Measurements from ENCODE around the gene C2CD4C.
"Not testable (repeated sequence)": the region's sequence is repeated elsewhere in the genome, so short reads cannot be mapped to it uniquely, and the experiment has no call there.

C2CD4C gene

DNA sequence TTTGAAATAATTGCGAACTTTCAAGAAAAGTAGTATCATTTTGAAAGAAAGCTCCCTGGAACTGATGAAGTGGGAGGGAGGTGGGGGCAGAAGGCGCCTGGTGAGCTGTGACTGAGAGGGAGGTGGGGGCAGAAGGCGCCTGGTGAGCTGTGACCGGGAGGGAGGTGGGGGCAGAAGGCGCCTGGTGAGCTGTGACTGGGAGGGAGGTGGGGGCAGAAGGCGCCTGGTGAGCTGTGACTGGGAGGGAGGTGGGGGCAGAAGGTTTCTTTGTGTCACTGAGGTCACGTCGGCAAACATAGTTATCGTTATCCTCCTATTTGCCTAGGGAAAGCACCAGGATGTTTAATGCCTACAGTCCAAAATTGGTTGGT, 24.2 kb downstream of the C2CD4C start:
- no peak overlapping the region for H2AFZ ChIP-seq (ENCODE audit: low read depth, low read length)
- no peaks in the 10 kb centered on the region for H4K20me1 ChIP-seq (ENCODE audit: insufficient read depth, low read length)
- TF ChIP-seq, protein P1, sequence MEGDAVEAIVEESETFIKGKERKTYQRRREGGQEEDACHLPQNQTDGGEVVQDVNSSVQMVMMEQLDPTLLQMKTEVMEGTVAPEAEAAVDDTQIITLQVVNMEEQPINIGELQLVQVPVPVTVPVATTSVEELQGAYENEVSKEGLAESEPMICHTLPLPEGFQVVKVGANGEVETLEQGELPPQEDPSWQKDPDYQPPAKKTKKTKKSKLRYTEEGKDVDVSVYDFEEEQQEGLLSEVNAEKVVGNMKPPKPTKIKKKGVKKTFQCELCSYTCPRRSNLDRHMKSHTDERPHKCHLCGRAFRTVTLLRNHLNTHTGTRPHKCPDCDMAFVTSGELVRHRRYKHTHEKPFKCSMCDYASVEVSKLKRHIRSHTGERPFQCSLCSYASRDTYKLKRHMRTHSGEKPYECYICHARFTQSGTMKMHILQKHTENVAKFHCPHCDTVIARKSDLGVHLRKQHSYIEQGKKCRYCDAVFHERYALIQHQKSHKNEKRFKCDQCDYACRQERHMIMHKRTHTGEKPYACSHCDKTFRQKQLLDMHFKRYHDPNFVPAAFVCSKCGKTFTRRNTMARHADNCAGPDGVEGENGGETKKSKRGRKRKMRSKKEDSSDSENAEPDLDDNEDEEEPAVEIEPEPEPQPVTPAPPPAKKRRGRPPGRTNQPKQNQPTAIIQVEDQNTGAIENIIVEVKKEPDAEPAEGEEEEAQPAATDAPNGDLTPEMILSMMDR (IDR thresholded peaks at IDR 0.05; ENCODE audit: borderline replicate concordance, extremely low read depth, low read length, poor library complexity, severe bottlenecking) = no peak
- TF ChIP-seq EZH2 (IDR thresholded peaks at IDR 0.05; ENCODE audit: borderline replicate concordance, low read depth, low read length, severe bottlenecking) = no peak
- ATAC-seq (ENCODE audit: insufficient read depth, low read depth) (no peak), DNase-seq (no peak)
- H3K9ac ChIP-seq (ENCODE audit: low read depth, low read length) = no peak overlapping the region
- no peak overlapping the region for H3K4me2 ChIP-seq (ENCODE audit: insufficient read depth, low read length)
- no peaks in the 10 kb centered on the region for H3K27me3 ChIP-seq (ENCODE audit: insufficient read depth, low read length, poor library complexity)
- no peaks in the 10 kb centered on the region for H3K36me3 ChIP-seq (ENCODE audit: insufficient read depth, low read length)
- H3K79me2 ChIP-seq (ENCODE audit: insufficient read depth, low read length) = no peaks in the 10 kb centered on the region
- H3K27ac ChIP-seq (ENCODE audit: low read length) = no peak overlapping the region
- peaks cover 11% of the 10 kb centered on the region for H3K4me1 ChIP-seq (ENCODE audit: insufficient read depth, low read length)
- H3K9me3 ChIP-seq (ENCODE audit: insufficient read depth, low read length, severe bottlenecking) = no peaks in the 10 kb centered on the region
- no peak overlapping the region for H3K4me3 ChIP-seq (ENCODE audit: low read depth in 1 of 2, low read length in 2 of 2)

DNA sequence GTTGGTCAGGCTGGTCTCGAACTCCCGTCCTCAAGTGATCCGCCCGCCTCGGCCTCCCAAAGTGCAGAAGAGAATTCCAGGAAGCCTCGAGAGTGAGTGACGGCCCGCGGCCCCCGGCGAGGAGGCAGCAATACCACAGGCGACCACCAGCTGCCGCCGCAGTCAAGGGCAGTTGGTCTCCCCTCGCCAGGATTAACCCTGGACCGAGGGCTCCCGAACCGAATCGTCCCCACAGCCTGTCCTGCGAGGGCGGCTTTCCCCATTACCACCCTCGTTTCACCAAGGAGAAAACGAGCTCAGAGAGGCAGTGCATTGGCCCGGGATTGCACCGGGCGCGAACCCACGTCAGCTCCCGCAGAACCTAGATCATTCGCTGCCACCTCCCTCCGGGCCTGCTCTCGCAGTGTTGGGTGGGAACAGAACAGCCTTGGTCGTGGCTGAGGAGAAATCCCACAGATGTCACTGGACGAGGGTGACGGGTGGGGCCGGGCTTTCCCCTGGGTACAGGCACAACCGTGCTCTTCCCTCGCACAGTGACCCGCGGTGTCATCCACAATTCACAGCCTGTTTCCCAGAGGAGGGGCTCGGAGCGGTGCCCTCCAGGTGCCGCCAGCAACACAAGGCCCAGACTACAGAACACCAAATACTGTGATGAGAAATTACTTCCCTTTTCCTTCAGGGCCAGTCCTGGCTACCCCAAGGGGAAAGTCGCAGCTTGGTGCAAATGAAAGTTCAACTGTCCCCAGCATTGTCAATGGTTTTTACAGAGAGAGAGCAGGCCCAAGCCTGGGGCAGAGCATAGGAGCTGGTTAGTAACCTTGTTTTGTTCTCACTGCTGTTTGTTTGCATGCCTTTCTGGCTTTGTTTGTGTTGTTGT, 24.8 kb downstream of the C2CD4C start:
- ATAC-seq (ENCODE audit: insufficient read depth, low read depth) (no peak), DNase-seq (no peak)
- no peaks in the 10 kb centered on the region for H3K9me3 ChIP-seq (ENCODE audit: insufficient read depth, low read length, severe bottlenecking)
- no peak overlapping the region for H3K9ac ChIP-seq (ENCODE audit: low read depth, low read length)
- H4K20me1 ChIP-seq (ENCODE audit: insufficient read depth, low read length) = no peaks in the 10 kb centered on the region
- H3K36me3 ChIP-seq (ENCODE audit: insufficient read depth, low read length) = no peaks in the 10 kb centered on the region
- H3K4me3 ChIP-seq (ENCODE audit: low read depth in 1 of 2, low read length in 2 of 2) = no peak overlapping the region
- no peaks in the 10 kb centered on the region for H3K27me3 ChIP-seq (ENCODE audit: insufficient read depth, low read length, poor library complexity)
- no peak overlapping the region for H2AFZ ChIP-seq (ENCODE audit: low read depth, low read length)
- no peak overlapping the region for H3K4me2 ChIP-seq (ENCODE audit: insufficient read depth, low read length)
- no peak overlapping the region for H3K27ac ChIP-seq (ENCODE audit: low read length)
- no peaks in the 10 kb centered on the region for H3K79me2 ChIP-seq (ENCODE audit: insufficient read depth, low read length)
- H3K4me1 ChIP-seq (ENCODE audit: insufficient read depth, low read length) = peaks cover 11% of the 10 kb centered on the region
- TF ChIP-seq, protein P1 (IDR thresholded peaks at IDR 0.05; ENCODE audit: borderline replicate concordance, extremely low read depth, low read length, poor library complexity, severe bottlenecking) = peak; percentile 48
- TF ChIP-seq EZH2 (IDR thresholded peaks at IDR 0.05; ENCODE audit: borderline replicate concordance, low read depth, low read length, severe bottlenecking) = no peak

DNA sequence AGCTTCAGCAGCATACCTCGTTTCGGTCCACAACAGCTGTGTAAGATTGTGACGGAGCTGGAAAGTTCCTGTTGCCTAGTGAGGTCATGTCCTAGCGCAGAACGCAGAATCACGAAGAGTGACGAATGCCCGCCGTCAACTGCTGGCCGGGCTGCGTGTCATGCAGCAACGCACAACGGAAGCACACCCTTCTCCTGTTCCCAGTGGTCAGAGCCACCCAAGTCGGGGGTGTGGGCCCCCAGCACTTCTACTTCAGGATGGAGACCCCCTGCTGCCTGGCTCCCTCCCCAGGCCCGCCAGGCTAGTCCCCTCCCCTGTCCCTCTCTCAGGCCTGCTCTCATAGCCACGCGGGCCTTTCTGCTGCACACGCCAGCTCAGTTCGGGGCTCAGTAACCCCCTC, 25.9 kb downstream of the C2CD4C start:
- Histone ChIP-seq H3K27me3 (ENCODE audit: insufficient read depth, low read length, poor library complexity) (no peaks in the 10 kb centered on the region), H3K27ac (ENCODE audit: low read length) (peak overlapping the region; percentile 63), H3K4me2 (ENCODE audit: insufficient read depth, low read length) (no peak overlapping the region), H3K4me1 (ENCODE audit: insufficient read depth, low read length) (peaks cover 11% of the 10 kb centered on the region), H3K4me3 (ENCODE audit: low read depth in 1 of 2, low read length in 2 of 2) (no peak overlapping the region), H2AFZ (ENCODE audit: low read depth, low read length) (0 out of 2 replicates have a peak overlapping the region, but pooled peaks have one; percentile 37), H3K9ac (ENCODE audit: low read depth, low read length) (no peak overlapping the region), H3K9me3 (ENCODE audit: insufficient read depth, low read length, severe bottlenecking) (no peaks in the 10 kb centered on the region), H3K79me2 (ENCODE audit: insufficient read depth, low read length) (no peaks in the 10 kb centered on the region), H3K36me3 (ENCODE audit: insufficient read depth, low read length) (no peaks in the 10 kb centered on the region), H4K20me1 (ENCODE audit: insufficient read depth, low read length) (no peaks in the 10 kb centered on the region)
- no peak for TF ChIP-seq EZH2 (IDR thresholded peaks at IDR 0.05; ENCODE audit: borderline replicate concordance, low read depth, low read length, severe bottlenecking)
- TF ChIP-seq, protein P1 (IDR thresholded peaks at IDR 0.05; ENCODE audit: borderline replicate concordance, extremely low read depth, low read length, poor library complexity, severe bottlenecking) = no peak
- ATAC-seq (ENCODE audit: insufficient read depth, low read depth) = no peak
- DNase-seq = no peak

DNA sequence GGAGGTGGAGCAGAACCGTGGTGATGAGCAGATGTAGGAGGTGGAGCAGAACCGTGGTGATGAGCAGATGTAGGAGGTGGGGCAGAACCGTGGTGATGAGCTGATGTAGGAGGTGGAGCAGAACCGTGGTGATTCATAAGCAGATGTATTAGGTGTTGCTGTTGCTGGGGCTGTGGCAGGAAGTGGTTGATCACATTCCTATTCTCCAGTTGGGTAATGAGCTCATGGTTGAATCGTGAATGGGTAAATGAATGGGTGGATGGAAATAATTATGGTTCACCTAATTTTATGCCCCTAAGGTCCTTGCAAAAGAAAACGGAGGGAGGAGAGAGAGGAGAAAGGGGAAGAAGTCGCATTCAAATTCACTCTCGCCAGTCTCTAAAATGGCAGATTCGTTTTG, 26.4 kb downstream of the C2CD4C start:
- H3K4me2 ChIP-seq (ENCODE audit: insufficient read depth, low read length); H3K9me3 ChIP-seq (ENCODE audit: insufficient read depth, low read length, severe bottlenecking); H3K4me3 ChIP-seq (ENCODE audit: low read depth in 1 of 2, low read length in 2 of 2); H3K79me2 ChIP-seq (ENCODE audit: insufficient read depth, low read length); H4K20me1 ChIP-seq (ENCODE audit: insufficient read depth, low read length); H3K9ac ChIP-seq (ENCODE audit: low read depth, low read length); H3K27me3 ChIP-seq (ENCODE audit: insufficient read depth, low read length, poor library complexity); H3K36me3 ChIP-seq (ENCODE audit: insufficient read depth, low read length): not testable (repeated sequence)
- H3K4me1 ChIP-seq (ENCODE audit: insufficient read depth, low read length) = peaks cover 11% of the 10 kb centered on the region
- 0 out of 2 replicates have a peak overlapping the region, but pooled peaks have one; percentile 37 for H2AFZ ChIP-seq (ENCODE audit: low read depth, low read length)
- peak overlapping the region; percentile 63 for H3K27ac ChIP-seq (ENCODE audit: low read length)
- ATAC-seq (ENCODE audit: insufficient read depth, low read depth) = peak; percentile 95
- DNase-seq = peak; percentile 61

DNA sequence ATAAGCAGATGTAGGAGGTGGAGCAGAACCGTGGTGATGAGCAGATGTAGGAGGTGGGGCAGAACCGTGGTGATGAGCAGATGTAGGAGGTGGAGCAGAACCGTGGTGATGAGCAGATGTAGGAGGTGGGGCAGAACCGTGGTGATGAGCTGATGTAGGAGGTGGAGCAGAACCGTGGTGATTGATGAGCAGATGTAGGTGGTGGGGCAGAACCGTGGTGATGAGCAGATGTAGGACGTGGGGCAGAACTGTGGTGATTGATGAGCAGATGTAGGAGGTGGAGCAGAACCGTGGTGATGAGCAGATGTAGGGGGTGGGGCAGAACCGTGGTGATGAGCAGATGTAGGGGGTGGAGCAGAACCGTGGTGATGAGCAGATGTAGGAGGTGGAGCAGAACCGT, 27.0 kb downstream of the C2CD4C start:
- not testable (repeated sequence) for H3K4me3 ChIP-seq (ENCODE audit: low read depth in 1 of 2, low read length in 2 of 2); H3K4me2 ChIP-seq (ENCODE audit: insufficient read depth, low read length); H3K79me2 ChIP-seq (ENCODE audit: insufficient read depth, low read length); H3K9ac ChIP-seq (ENCODE audit: low read depth, low read length); ATAC-seq (ENCODE audit: insufficient read depth, low read depth); H4K20me1 ChIP-seq (ENCODE audit: insufficient read depth, low read length); H3K36me3 ChIP-seq (ENCODE audit: insufficient read depth, low read length); H3K9me3 ChIP-seq (ENCODE audit: insufficient read depth, low read length, severe bottlenecking); H3K27me3 ChIP-seq (ENCODE audit: insufficient read depth, low read length, poor library complexity); H2AFZ ChIP-seq (ENCODE audit: low read depth, low read length); H3K27ac ChIP-seq (ENCODE audit: low read length)
- peak; percentile 15 for DNase-seq
- peaks cover 11% of the 10 kb centered on the region for H3K4me1 ChIP-seq (ENCODE audit: insufficient read depth, low read length)
